Retina (tissue), 1 donor: Measurements from ENCODE around the gene LPCAT1.
"Not testable (repeated sequence)": the region's sequence is repeated elsewhere in the genome, so short reads cannot be mapped to it uniquely, and the experiment has no call there.

ENCODE experiments used
- DNase-seq: peaks from one replicate; pipeline ENCODE4 v3.0.0-alpha.2; 2016

LPCAT1 gene

GRCh38 chr5:1440098-1440493 lies 83.7 kb downstream of the LPCAT1 start:
- no peak for DNase-seq

DNA sequence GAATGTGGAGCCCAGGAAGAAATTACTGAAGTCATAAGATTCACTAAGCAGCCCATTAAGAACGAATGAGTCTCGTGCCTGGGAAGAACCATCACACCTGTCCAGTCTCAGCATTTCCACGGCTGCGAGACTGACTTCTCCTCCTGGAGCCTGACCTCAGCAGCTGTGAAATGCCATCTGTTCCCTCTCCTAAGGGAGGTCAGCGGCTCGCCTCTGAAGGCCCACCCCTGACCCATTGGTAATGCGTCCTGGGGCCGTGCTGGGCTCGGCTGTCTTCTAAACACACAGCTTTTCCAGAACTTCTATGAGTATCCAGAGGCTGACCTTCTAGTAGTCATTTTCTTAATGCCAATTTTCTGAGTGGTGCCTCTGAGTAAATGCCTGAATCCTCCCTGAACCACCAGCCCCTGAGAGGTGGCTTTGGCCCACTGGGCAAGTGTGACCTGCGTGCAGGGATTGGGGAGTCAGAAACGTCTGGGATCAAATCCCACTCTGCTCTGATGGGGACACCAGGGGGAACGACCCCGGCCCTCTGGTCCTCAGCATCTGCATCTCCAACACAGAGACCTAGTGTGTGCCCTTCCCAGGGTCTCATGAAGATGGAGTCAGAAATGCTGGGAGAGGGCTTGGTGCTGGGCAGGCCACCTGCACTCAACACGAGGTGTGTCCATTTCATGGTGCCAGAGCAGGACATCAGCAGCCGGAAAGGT lies 84.2 kb downstream of the LPCAT1 start:
- no peak for DNase-seq

DNA sequence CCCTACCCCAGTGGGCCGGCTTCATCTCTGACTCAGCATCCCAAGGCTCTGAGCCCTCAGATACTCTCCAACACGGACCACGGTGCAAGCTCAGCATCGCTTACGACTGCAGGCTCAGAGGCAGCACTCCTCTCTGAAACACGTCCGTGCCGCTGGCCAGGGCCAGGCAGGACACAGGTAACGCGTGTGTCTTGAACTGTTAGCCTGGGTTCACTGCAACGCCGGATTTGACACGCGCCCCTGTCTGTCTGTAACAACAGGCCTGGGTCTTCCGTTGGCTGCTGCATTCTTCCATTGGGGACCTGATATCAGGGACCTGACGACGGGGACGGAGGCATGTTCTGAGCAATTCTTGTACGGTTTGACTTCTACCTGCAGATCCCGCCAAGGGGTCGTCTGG lies 84.9 kb downstream of the LPCAT1 start:
- DNase-seq, result no peak

DNA sequence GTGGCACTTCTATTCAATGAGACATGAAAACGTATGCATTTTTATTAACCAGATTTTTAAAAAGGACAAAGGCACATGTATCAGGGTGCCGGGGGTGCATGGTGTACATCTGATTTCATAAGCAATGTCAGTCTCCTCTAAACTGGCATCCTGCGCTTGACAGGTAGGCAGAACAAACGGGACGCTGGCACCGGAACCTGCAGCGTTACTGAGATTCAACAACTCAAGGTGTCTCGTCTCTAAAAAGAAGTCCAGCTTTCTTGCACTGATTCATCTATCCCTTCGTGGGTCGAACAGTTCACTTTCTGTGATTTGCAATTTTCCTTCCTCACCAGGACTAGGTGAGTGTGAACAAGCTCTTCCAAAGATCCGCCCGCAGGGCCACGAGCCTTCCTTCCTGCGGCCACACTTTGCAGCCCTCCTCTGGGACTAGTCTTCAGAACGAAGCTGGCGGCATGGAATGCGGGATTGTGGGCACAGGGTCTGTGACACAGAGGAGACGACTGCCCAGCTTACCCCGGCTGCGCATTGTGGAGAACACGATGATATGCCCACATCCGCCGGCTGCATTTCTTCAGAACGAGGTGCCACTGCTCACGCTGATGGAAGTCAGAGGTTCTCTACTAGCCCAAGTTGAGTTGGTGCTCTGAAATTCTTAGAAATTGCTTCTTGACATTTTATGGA lies 85.7 kb downstream of the LPCAT1 start:
- DNase-seq, result no peak

DNA sequence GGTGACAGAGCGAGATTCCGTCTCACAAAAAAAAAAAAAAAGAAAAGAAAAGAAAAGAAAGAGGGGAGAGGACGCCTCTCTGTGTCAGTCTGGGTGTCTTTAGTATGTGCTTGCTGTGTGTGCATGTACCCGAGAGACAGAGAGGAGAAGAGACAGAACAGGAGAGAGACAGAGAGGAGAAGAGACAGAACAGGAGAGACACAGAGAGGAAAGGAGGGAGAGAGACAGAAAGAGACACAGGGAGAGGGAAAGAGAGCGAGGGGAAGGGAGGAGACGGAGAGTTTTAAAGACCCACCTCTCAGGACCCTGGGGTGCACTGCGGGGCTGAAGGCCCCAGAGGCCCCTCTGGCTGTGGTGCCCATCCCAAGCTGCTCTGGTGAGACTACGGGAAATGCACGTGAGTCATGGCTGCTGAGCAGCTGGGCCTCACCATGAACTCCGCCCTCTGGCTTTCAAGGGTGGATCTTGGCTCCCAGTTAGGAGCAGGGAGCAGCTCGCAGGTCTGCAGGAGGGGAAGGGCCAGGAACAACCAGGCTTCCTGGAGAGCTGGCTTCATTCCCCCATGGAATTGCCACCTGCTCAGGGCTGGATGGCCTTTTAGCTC lies 86.4 kb downstream of the LPCAT1 start:
- DNase-seq, result no peak

GRCh38 chr5:1436681-1437080 lies 87.1 kb downstream of the LPCAT1 start:
- DNase-seq, result no peak

DNA sequence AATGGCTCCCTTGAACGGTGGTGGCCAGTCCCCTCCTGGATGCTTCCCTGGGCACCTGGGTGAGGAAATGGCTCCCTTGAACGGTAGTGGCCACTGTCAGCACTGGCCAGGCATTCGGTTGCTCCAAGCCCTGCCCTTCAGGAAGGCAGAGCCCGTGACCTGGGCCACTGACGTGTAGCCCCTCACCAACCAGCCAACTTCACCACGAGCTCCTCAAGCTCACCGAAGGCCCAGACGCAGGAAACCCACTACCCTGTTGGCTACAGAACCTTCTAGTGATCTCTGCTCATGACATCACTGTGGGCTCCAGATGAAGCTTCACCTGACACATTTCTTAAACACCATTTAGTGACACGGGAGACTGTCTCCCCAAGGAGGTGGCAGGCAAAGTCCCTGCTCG lies 87.7 kb downstream of the LPCAT1 start:
- DNase-seq, result no peak

GRCh38 chr5:1435369-1435768 lies 88.4 kb downstream of the LPCAT1 start:
- DNase-seq, result no peak

DNA sequence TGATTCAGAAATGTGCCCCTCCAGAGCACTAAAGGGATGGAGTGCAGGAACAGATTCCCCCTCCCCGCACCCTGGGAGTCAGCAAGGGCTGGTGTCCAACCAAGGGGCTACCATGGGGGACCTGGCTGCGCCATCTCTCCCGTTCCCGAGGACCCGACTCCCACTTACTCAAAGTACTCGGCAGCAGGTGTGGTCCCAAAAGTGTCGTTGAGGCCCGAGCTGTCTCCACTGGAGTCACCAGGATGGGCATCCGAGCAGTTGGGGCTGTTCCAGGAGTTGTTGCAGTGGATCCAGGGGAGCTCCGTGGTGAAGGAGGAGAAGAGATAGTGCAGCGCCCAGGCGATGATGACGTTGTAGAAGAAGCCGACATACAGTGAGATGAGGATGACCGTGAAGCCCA lies 91.5 kb downstream of the LPCAT1 start:
- no peak for DNase-seq

- DNase-seq, result no peak
Measured at GRCh38 chr5:1431896-1432295, 91.9 kb downstream of the LPCAT1 start.

DNA sequence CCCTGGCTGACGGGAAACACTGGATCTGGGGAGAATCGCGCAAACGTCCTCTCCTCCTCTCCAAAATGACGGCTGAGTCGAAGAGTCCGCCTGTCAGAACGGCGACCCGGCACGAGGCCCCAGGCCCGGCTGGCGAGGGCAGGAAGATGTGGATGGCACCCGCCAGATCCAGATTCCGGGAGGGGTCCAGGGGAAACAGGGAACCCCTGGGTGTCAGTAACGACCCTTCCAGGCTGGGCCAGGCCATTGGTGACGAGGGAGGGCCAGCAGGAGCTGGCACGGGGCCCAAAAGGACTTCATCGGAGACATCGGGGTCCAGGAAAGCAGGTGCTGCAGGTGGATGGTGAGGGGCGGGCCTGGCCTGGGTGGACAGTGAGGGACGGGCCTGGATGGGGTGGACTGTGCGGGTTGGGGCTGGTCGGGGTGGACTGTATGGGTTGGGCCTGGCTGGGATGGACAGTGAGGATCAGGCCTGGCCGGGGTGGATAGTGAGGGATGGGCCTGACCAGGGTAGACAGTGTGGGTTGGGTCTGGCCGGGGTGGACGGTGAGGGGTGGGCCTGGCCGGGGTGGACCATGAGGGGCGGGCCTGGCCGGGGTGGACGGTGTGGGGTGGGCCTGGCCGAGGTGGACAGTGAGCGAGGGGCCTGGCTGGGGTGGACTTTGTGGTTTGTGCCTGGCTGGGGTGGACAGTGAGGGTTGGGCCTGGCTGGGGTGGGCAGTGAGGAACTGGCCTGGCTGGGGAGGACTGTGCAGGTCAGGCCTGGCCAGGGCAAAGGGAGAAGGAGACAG lies 92.5 kb downstream of the LPCAT1 start:
- DNase-seq, result no peak

DNA sequence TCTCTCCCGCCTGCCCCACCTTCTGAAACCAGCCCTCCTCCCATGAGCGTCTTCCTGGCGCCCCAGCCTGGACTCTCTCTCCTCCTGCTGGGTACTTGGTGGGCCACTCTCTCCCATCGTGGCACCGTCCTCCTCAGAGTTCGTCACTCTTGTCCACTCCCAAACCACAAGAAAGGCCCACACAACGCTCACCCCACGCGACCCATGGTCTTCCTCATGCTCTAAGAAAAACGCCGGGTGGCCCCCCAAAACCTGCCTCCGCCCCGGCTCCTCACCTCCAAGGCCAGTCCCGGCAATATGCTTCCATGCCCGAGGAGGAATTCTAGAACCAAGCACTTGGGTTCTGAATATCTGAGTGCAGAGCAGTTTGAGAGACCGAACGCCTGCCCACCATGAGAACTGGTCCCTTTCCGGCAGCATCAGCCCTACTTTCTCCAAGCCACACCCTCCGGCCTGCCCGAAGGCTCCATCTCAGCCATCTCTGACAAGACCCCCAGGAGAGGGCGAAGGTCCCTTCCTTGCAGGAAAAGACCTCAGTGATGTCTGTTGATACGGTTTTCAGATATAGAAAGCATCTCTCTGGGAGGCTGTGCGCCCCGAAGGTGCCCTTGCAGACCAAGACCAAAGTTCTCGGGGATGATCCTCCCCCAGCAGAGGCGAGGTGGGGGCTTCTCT lies 93.5 kb downstream of the LPCAT1 start:
- no peak for DNase-seq

DNA sequence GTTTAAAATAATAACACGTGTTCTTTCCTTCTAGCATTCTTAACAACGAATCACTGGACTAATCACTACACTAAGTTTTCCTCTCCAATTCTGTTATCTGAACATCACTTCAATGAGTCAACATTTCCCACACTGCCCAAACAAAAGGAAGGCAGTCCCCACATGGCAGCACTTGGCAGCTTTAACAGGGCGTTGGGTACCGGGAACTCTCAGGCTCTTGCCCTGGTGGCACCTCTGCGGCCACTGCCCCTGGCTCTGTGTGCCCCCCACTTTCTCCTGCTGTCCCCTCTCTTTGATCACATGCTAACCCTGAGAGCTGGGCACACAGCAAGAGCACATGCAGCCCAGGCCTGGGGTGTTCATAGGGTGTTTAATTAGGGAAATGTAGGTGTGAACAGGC lies 94.3 kb downstream of the LPCAT1 start:
- DNase-seq, result no peak

- DNase-seq, result no peak
Measured at GRCh38 chr5:1429066-1429465, 94.7 kb downstream of the LPCAT1 start.

GRCh38 chr5:1428107-1428506 lies 95.7 kb downstream of the LPCAT1 start:
- DNase-seq, result no peak

- DNase-seq, result no peak
Measured at GRCh38 chr5:1424716-1425115, 99.0 kb downstream of the LPCAT1 start.

- DNase-seq, result no peak
Measured at GRCh38 chr5:1423901-1424603, 99.7 kb downstream of the LPCAT1 start.

- not testable (repeated sequence) for DNase-seq
Measured at GRCh38 chr5:1422522-1422921, 101.2 kb downstream of the LPCAT1 start.

- DNase-seq, result no peak
Measured at GRCh38 chr5:1421521-1422341, 102.0 kb downstream of the LPCAT1 start.

- DNase-seq, result no peak
Measured at GRCh38 chr5:1420211-1421195, 103.3 kb downstream of the LPCAT1 start.
